D721Med (cell line): ENCODE data around the gene HIVEP2.

Experiments
- DNase-seq: peaks from one replicate; pipeline ENCODE4 v3.0.0; 2011; ENCODE audit warnings: low spot score; ENCODE audit not compliant: insufficient read length
- FAIRE-seq: peaks from 2 replicates; lab custom pipeline; 2011; peaks lifted over from hg19 to GRCh38; lab: Jason Lieb, UNC
- CTCF ChIP-seq: IDR thresholded peaks from 2 replicates; pipeline ENCODE4 v1.5.1; 2012; ENCODE audit warnings: mild to moderate bottlenecking, control low read depth; ENCODE audit not compliant: insufficient read depth; ENCODE audit errors: missing control alignments

The HIVEP2 gene

GRCh38 chr6:142912125-142912524, 32.9 kb downstream of the HIVEP2 start:
- FAIRE-seq (no peak), DNase-seq (no peak)
- TF ChIP-seq CTCF, result no peak

- DNase-seq (no peak), FAIRE-seq (no peak)
- TF ChIP-seq CTCF, result no peak
These were observed 33.5 kb downstream of the HIVEP2 start for GRCh38 chr6:142911430-142911829.

GRCh38 chr6:142909686-142910085, 35.3 kb downstream of the HIVEP2 start:
- TF ChIP-seq CTCF, result no peak
- DNase-seq (no peak), FAIRE-seq (no peak)

GRCh38 chr6:142908235-142908634, 36.7 kb downstream of the HIVEP2 start:
- DNase-seq (no peak), FAIRE-seq (no peak)
- TF ChIP-seq CTCF, result no peak

GRCh38 chr6:142907544-142907943, 37.4 kb downstream of the HIVEP2 start:
- DNase-seq (no peak), FAIRE-seq (no peak)
- no peak for TF ChIP-seq CTCF

- no peak for DNase-seq
- no peak for TF ChIP-seq CTCF
- no peak for FAIRE-seq
These were observed 38.0 kb downstream of the HIVEP2 start for GRCh38 chr6:142906945-142907470.

- FAIRE-seq, result no peak
- TF ChIP-seq CTCF, result no peak
- no peak for DNase-seq
These were observed 41.2 kb downstream of the HIVEP2 start for GRCh38 chr6:142903812-142904211.
